GM12873 (cell line): ENCODE measurements around the gene BAIAP2L1.

Experiments used
- TF ChIP-seq, protein P1 (sequence below): IDR thresholded peaks from 2 replicates; pipeline ENCODE4 v1.5.1; 2012; ENCODE audit warnings: low read depth, mild to moderate bottlenecking, moderate library complexity, low read length, control low read depth; ENCODE audit not compliant: insufficient read depth; ENCODE audit errors: missing control alignments

BAIAP2L1 gene

DNA sequence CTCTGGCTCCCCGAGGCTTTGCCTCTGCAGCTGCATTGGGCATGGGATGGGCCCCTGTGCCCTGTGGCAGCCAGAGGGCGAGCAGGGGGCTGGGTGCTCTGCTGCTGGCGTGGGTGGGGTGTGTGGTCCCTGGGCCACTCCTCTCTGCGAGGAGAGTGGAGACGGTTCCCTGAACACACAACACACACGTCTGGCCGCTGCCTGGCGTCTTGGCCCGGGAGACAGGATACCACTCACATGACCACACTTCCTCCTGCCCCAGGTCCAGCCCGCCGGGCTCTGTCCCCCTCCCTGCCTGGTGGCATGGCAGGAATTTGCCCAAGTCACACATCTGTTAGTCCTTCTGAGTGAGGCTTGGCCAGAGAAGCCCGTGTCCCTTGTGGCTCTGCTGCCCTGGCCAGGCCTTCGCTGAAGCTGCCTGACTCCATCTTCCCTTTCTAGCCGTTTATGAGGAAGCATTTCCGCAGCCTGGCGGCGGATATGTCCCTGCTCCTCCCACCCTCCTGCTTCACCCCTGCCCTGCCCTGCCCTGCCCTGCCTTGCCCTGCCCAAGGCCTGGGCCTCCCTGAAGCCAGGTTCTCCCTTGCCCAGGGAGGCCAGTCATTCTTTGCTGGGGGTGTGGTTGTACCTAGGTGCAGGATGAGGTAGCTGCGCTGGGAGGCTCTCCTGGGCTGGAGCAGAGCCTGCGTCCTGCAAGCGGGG, 116.4 kb downstream of the BAIAP2L1 start:
- TF ChIP-seq, protein P1, sequence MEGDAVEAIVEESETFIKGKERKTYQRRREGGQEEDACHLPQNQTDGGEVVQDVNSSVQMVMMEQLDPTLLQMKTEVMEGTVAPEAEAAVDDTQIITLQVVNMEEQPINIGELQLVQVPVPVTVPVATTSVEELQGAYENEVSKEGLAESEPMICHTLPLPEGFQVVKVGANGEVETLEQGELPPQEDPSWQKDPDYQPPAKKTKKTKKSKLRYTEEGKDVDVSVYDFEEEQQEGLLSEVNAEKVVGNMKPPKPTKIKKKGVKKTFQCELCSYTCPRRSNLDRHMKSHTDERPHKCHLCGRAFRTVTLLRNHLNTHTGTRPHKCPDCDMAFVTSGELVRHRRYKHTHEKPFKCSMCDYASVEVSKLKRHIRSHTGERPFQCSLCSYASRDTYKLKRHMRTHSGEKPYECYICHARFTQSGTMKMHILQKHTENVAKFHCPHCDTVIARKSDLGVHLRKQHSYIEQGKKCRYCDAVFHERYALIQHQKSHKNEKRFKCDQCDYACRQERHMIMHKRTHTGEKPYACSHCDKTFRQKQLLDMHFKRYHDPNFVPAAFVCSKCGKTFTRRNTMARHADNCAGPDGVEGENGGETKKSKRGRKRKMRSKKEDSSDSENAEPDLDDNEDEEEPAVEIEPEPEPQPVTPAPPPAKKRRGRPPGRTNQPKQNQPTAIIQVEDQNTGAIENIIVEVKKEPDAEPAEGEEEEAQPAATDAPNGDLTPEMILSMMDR, result no peak

DNA sequence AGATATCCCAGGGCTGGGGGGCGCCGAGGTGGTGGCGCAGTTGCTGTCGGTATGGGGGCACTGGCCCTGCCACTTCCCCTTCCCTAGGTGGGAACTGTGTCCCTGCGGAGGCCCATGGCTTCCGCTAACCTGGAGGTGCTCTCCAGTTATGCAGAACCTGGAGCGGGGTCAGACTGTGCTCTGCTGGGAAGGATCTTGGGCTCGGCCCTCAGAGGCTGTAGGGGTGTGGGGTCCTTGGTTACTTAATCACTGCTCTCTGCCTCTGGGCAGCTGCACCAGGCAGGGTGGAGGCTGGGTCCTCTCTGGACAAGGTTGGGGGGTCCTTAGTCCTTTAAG, 117.0 kb downstream of the BAIAP2L1 start:
- TF ChIP-seq, protein P1, result no peak

DNA sequence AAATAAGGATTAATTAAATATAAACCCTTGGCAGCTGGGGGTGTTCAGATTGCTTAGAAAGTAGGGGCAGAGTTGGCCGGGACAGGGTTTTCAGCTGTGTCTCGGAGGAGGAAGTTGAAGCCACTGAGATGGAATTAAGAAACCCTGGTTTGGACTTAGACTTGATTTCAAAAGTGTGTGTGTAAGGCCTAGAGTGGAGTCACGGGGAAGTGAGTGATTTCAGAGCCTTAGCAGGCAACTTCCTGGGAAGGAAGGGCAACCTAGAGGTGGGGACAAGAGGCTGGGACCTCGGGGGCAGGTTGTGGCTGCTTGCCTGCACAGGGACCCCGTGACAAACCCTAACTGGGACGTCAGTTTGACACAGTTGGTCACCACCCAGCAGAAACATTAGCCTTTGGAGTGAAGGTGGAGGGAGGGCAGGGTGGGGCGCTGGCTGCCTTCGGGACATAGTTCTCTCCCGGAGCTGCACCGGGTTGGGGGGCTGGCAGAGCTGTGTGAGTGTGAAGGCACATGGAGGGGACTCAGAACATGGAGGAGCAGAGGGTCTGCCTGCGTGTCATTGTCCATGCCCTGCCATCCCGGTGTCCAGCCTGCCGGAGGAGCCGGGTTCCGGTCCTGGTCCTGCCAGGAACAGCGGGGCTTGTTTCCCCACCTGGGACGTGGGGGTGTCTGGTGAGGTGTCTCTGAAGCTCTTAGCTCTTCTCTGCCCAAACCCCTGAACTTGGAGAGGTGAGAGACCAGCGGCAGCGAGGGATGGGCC, 117.6 kb downstream of the BAIAP2L1 start:
- TF ChIP-seq, protein P1, result no peak

DNA sequence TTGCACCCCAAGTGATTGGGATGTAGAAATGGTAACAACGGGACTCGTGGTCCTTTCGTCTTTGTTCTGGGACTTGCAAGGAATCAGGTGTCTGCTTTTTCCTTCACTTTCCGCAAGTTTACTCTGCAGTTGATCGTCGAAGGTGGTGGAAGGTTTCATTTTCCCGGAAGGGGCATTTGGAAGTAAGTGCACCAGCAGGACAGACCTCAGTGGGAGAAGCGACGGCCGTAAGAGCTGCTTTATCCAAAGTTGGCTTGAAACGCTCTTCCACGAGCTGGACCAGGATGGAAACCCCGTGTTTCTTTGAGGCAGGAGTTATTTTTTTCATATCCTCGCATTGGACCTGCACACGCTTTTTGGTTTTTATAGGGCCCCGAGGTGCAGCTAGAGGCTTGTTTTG, 118.2 kb downstream of the BAIAP2L1 start:
- TF ChIP-seq, protein P1, result no peak

DNA sequence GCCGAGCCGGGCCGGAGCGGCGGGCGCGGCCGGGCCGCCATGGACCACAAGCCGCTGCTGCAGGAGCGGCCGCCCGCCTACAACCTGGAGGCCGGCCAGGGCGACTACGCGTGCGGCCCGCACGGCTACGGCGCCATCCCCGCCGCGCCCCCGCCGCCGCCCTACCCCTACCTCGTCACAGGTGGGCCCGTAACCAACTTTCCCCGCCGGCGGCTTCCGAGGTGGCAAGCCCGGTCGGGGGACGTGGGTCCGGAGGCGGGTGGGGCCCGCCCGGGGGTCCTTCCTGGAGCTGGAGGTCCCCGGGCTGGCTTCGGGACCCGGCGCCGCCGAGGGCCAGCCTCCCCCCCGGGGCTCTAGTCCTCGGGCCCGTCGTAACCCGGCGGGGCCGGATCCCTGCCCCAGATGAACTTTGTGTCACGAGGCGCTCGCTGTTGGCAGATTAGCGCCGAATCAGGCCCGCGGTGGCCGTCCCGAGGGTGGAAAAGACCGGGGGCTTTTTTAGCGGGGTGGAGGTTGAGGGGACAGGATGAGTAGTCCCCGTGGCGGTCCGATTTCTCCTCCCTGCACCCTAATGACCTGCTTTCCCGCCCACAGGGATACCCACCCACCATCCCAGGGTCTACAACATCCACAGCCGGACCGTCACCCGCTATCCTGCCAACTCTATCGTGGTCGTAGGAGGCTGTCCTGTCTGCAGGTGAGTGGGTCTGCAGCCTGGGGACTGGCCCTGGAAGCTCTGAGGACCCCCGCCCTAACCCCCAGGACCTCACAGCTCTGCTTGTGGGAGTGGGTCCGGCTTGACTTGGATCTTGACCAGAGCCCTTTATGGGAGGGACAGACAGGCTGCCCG, 118.9 kb downstream of the BAIAP2L1 start:
- TF ChIP-seq, protein P1, result no peak

DNA sequence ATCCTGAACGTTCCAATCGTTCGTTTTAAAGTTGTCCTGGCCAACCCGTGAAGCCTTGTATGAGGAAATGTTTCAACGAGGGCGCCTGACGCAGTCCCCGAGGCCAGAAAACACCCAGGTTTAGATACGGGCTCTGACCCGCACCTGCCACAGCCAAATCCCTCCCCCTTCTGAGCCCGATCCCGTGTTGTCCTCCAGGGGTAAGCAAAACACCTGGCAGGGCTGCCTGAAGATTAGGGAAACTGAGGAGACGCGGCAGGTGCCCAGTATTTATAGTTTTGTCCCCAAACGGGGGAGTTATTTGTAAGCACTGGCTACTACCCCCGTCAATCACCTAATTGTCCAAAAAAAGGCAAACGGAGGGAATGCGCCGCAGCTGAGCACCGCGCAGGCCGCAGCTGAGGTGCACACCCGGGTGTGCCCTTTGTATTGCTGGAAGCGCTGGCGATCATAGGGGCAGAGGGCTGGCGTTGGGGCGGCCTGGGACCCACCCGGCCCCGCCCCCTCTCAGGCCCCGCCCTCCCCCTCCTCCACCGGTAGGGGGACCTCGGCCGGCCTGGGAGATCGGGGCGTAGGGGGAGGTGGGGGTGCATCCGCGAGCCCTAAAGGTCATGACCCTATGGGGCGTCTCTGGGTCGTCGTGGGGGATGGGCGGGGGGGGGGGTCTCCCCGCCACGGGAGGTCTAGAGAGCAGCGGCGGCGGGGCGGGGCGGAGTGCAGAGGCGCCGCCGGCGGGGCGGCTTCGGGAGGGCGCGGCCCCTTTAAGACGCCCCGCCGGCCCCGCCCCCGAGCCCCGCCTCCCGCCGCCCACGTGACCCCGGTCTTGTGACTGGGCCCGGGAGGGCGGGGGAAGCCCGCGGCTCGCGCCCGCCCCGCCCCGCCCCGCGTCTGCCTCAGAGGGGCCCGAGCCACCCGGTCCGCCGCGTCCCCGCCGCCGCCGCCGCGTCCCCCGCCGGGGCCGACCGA, 119.8 kb downstream of the BAIAP2L1 start, which contains the start of gene BRI3:
BRI3 (plus strand) TSS at position 896 of the 966 bp plus-strand sequence. CDS start 110 bp downstream, outside the sequence.
- TF ChIP-seq, protein P1, result no peak
